GM18873 (cell line): Measurements from ENCODE around the gene NHLRC4.

Experiments used
- ATAC-seq: cut with Tn5 transposase; IDR thresholded peaks from one replicate; pipeline ENCODE4 v1.9.1; 2021; ENCODE audit warnings: mild to moderate bottlenecking, moderate library complexity, moderate number of reproducible peaks; ENCODE audit not compliant: unreplicated experiment, low FRiP score

The NHLRC4 gene

GRCh38 chr16:566475-567372, at the start of gene NHLRC4:
Gene NHLRC4, plus strand, starts transcription at chr16:567005. Its CDS starts 1,043 bp downstream, at chr16:568048.
- ATAC-seq: peak; percentile 52

- no peak for ATAC-seq
Observed at GRCh38 chr16:518858-519257, 47.9 kb upstream of the NHLRC4 start.

GRCh38 chr16:519425-519824, 47.4 kb upstream of the NHLRC4 start:
- no peak for ATAC-seq

GRCh38 chr16:519841-520687, 46.7 kb upstream of the NHLRC4 start:
- ATAC-seq: no peak

- ATAC-seq: no peak
Observed at GRCh38 chr16:520847-521246, 46.0 kb upstream of the NHLRC4 start.

- ATAC-seq: no peak
Observed at GRCh38 chr16:521381-522210, 45.2 kb upstream of the NHLRC4 start.

- ATAC-seq: no peak
Observed at GRCh38 chr16:522320-523096, 44.3 kb upstream of the NHLRC4 start.

GRCh38 chr16:523097-523741, 43.6 kb upstream of the NHLRC4 start:
- ATAC-seq: no peak

GRCh38 chr16:524274-525040, 42.3 kb upstream of the NHLRC4 start:
- ATAC-seq: no peak

- ATAC-seq: no peak
Observed at GRCh38 chr16:525123-525519, 41.7 kb upstream of the NHLRC4 start.

GRCh38 chr16:525520-526180, 41.2 kb upstream of the NHLRC4 start:
- ATAC-seq: no peak

- ATAC-seq: no peak
Observed at GRCh38 chr16:526181-527014, 40.4 kb upstream of the NHLRC4 start.

GRCh38 chr16:527015-527903, 39.5 kb upstream of the NHLRC4 start, which contains the start of gene CAPN15:
Gene CAPN15, plus strand, starts transcription at chr16:527712. Its CDS starts 19,127 bp downstream, at chr16:546839.
- peak; percentile 57 for ATAC-seq

- ATAC-seq: no peak
Observed at GRCh38 chr16:528111-529011, 38.4 kb upstream of the NHLRC4 start.

GRCh38 chr16:529012-529575, 37.7 kb upstream of the NHLRC4 start:
- no peak for ATAC-seq
